ENCODE results near the gene DIAPH3.

- no peak for TF ChIP-seq ZBTB10 (tag by site-specific recombination; IDR thresholded peaks at IDR 0.05)
- TF ChIP-seq SP2 (tag by site-specific recombination; IDR thresholded peaks at IDR 0.05) = no peak
- TF ChIP-seq CTCF (tag by site-specific recombination; IDR thresholded peaks at IDR 0.05) = no peak
- TF ChIP-seq PBX3 (CRISPR knock-in tag; IDR thresholded peaks at IDR 0.05) = no peak
- TF ChIP-seq BCL11B (tag by site-specific recombination; IDR thresholded peaks at IDR 0.05; ENCODE audit: low read depth) = no peak
- no peak for TF ChIP-seq REPIN1 (tag by site-specific recombination; IDR thresholded peaks at IDR 0.05; ENCODE audit: low read depth)
These were observed 265.7 kb downstream of the DIAPH3 start for GRCh38 chr13:59898066-59898465.
